SW480 (cell line): ENCODE measurements around the gene PCBP3.

ENCODE experiments used
- DNase-seq: peaks from one replicate; pipeline ENCODE4 v3.0.0-alpha.2; 2016; ENCODE audit warnings: low spot score

The PCBP3 gene

DNA sequence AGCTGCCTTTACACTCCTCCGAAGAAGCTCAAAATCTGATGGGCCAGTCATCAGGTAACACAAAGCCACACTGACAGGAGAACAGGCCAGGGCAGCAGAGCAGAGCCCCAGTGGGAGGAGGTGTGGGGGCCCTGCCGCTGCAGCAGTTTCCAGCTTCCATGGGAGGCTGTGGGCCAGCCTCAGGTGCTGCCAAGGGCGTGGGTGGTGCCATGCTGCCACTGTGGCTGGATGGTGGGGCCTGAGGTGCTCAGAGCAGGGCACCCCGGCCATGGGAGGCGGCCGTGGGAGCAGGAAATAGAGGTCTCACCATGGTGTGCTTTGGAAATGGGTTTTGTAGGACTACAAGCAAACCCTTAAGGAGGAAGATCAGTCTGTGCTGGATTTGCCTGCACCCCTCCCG, 287.3 kb downstream of the PCBP3 start:
- DNase-seq, result no peak

DNA sequence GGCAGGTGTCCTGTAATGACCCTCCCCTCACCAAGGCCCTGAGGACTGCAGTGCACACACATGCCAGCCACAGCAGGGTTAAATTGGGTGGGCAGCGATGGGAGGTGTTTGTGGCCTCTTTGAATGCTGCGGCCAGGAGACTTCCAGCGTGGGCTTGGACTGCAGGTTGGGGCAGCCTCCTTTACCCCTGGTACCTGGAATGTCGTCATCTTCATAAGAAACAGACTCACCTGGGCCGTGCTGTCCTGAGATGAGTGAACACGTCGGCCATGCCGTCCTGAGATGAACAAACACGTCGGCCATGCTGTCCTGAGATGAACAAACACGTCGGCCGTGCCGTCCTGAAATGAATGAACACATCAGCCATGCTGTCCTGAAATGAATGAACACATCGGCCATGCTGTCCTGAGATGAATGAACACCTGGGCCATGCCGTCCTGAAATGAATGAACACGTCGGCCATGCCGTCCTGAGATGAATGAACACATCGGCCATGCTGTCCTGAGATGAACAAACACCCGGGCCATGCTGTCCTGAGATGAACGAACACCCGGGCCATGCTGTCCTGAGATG, 288.0 kb downstream of the PCBP3 start:
- no peak for DNase-seq

DNA sequence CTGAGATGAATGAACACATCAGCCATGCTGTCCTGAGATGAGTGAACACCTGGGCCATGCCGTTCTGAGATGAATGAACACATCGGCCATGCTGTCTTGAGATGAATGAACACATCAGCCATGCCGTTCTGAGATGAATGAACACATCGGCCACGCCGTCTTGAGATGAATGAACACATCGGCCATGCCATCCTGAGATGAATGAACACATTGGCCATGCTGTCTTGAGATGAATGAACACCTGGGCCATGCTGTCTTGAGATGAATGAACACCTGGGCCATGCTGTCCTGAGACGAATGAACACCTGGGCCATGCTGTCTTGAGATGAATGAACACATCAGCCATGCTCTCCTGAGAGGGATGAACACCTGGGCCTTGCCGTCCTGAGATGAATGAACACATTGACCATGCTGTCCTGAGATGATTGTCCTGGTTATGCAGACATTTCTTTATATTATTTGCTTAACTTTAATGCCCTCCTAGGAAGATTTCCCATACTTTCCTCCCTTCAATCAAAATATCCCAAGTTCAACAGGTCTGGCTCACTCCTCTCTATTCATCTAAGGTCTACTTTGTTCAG, 289.5 kb downstream of the PCBP3 start:
- DNase-seq, result no peak

DNA sequence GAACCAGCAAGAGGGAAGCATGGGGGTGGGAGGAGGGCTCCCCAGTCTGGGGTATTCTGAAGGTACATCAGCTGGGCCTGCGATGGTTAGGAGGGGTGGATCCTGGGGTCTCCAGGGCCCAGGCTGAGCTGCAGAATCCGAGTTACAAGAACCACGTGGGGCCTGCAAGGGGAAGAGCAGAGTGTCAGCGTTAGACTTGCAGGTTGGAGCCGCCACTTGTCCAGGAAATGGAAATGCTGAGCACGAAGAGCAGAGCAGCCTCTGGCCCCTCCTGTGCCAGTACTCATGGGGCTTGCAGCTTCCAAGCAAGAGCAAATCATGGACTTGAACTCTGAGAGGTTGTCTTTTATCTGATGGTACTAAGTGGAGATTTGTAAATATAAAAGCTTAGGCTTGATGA, 290.6 kb downstream of the PCBP3 start:
- DNase-seq, result no peak

DNA sequence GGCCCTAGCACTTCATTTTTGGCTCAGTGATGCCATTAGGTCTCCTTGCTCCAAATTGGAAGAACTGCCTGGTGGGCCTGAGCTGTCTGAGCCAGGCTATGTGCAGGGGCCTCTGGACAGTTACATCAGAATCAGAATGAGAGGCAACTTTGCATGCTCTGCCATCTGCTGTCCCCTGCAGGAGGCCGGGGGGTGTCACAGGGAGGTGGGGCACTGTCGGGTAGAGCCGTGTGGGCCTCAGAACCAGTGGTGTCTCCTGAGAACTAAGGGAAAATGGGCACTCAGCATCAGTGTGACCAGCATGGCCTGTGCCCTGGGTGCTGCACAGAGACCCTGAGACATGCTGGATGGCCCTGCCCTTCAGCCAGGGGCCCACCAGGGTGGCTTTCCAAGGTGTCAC, 291.0 kb downstream of the PCBP3 start:
- DNase-seq, result no peak

DNA sequence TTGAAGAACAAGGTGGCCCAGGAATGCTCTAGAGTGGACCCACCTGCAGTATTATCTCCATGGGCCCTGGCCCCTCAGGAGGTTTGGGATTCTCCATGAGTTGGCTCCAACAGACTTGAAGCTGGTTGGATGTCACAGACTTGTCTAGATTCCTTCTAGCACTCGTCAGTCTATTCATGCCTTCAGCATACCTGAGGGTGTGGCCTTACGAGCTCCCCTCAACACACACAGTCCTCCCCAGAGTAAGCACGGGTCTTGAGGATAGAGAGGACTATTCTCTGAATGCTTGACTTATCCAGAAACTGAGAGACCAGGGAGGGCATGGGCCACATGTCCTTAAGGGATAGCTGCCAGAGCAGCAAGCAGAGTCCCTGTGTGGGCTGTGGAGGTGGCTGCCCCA, 292.1 kb downstream of the PCBP3 start:
- no peak for DNase-seq

DNA sequence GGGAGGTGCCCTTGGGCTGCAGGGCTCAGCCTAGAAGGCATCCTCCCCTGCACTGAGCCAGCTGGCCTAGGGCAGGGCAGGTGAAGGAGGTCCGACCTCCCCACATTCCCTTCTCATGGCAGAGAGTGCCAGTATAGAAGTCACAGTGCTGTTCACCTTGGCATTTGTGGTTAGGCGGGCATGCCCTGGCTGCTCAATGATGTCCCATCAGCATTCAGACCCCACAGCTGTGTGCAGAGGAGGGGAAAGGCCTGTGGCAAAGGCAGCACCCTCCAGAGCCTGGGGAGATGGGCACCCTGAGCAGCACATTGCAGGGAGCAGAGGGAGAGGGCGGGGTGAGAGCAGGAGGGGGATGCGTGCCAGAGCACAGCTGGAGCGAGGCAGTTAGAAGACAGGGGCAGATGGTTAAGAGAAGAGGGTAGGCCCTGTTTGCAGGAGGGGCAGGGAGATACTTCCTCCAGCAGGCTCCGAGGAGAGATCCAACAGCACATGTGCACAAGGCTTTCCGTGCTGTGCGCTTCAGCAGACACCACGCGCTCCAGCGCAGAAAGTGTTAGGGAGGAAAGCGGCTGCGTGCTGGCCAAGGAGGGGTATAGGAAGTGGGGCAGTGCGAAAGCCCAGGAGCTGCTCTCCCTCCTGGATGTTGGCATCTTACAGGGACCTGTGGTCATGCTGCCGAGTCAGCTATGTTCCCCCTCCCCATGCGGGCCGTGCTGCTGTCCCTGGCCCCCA, 294.4 kb downstream of the PCBP3 start:
- DNase-seq, result no peak

DNA sequence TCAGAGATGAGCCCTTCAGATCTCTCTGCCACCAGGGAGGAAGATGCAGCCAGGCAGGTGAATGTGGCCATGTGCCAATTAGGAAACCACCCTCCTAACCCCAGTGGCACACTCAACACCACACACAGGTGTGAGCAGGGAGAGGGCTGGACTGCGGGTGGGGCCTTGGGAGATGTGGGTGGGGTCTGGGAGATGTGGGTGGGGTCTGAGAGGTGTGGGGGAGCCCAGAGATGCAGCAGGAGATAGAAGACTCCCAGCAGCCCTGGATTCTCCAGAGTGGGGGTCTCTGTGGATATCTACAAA, 294.9 kb downstream of the PCBP3 start:
- no peak for DNase-seq

DNA sequence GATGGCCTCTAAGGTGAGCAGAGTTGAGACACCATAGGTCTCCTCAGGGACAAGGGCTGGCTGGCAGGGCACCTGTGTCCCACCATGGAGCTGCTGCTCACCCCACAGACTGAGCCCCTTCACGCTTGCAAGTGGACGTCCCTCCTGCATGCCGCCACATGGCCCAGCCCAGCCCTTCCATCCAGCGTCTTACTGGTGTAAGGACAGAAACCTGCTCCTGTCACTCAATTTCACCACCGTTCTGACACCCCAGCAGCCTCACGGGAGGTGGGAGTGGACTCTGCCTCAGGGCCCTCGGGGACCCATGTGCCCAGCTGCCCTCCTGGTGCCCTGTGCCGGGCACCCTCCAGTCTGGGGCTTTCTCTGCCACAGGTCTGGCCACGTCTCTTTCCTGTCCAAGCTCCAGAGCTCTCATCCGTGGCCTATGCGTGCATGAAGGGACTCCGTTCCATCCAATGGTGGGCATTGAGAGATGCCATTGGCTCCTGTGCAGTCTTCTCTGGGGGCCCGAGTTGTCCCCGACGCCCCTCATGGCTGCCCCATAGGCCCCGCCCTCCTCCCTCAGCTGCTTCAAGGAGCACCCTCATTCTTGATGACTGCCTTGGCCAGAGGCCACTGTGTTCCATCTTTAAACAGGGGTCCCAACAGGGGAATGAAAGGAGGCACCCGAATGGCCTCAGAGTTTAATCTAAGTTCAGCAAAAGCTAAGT, 295.4 kb downstream of the PCBP3 start:
- no peak for DNase-seq

DNA sequence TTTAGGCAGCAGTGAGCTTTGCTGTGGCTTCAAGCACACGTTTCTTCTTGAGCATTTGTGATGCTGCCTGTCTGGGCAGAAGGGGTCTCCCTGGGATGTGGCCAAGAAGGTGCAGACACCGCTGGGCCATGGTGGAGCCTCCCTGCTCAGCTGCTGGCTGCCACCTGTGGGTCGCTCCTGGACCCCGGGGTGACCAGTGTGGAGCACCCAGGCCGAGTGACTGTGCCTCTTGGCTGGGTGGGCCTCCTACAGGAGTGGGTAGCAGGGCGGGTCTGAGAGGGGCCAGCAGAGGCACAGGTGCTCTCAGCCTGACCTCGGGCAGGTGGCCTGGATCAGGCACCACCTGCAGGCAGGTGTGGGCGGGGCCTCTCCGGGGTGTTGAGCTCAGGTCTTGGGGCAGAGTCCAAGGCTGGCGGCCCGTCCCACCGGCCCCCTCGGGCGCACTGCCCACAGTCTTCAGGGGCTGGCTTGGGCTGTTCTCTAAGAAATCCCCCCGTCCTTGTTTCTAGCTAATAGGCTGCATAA, 296.1 kb downstream of the PCBP3 start:
- no peak for DNase-seq

DNA sequence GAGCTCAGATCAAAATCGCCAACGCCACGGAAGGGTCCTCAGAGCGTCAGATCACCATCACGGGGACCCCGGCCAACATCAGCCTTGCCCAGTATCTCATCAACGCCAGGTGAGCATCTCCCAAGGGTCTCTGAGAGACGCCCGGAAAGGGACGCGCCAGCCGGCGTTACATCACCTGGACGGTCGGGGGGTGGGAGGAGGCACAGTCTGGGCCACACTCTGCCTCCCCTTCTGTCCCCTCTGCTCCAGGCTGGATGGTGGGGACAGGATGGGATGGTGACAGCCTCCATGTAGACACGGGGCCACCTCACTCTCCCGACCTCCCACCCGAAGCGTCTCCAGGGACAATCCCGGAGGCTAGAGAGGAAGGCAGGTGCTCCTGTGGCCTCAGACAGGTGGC, 296.6 kb downstream of the PCBP3 start:
- no peak for DNase-seq

DNA sequence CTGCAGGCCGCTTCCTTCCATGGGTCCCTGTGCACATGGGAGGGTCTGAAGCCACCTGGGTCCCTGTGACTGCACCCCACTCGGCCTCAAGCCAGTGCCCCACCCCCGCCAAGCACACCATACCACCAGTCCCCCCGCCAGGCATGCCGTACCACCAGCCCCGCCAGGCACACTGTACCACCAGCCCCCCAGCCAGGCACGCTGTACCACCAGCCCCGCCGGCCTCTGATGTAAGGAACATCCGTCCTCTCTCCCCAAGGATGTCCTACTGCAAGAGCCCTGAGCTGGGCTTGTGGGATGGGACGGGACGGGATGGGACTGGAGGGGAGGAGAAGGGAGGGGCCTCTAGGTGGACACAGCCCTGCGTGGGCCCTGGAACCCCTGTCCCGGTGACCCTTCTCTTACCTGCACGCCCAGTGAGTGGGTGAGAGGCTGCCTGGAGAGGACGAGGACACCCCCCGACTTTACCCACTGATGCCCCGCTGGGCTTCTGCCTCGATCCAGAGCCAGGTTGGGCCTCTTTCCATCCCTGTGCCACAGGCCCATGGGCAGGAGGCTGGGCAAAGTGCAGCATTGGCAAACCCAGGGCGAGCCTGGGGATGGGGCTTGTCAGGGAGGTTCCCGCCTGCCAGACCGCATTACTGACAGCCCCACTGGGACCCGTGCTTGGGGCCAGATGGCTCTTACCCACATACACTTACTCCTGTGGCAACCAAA, 297.3 kb downstream of the PCBP3 start:
- DNase-seq, result no peak

DNA sequence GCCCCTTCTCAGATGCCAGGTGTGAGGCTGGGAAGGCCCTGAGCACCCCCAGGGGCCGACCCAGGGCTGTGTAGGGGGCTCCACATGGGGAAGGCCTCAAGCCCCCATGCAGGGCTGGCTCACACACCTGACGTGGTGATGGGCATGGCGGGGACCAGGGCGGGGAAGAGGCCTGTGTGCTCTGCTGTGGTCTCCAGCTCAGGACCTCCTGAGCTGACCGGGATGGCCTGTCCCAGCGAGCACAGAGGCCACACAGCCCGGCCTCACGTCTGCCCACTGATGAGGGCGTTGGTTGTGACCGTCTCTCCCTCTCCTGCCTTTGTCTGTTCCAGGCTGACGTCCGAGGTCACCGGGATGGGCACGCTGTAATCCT, 297.8 kb downstream of the PCBP3 start:
- no peak for DNase-seq

DNA sequence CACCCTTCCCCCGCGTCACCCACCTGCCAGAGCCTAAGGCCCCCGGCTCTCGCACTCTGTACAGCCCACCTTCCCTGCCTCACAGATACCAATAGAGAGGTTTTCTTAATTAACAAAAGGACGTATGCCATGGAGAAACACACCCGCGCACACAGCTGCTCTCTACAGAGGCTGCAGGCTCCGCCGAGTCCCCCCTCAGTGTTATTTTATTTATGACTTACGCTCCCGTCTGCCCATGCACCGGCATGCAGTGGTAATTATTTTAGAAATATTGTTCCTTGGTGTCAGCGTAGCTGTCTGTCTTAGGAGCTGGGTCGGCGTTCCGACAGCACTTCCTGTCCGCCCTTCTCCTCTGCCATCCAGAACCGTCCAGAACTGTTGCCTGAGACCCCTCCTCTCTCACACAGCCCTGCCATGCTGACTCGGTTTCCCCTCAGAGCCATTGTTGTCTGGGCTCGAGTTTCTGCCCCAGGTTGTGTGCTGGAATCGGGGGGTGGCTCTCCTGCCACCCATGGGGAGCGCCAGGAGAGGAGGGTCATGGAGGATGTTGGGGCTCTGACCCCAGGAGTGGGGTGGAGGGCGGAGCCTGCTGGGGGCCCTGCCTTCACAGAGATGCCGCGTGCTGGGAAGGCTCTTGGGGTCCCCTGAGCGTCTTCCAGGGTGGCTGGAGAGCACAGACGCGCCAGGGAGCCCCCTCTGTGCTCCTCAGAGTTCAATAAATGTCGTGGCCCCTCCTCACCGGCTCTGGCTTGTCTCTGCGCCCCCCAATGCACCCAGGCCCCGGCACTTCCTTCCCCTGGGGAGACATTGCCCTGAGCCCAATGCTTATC, 298.4 kb downstream of the PCBP3 start:
- DNase-seq, result no peak

DNA sequence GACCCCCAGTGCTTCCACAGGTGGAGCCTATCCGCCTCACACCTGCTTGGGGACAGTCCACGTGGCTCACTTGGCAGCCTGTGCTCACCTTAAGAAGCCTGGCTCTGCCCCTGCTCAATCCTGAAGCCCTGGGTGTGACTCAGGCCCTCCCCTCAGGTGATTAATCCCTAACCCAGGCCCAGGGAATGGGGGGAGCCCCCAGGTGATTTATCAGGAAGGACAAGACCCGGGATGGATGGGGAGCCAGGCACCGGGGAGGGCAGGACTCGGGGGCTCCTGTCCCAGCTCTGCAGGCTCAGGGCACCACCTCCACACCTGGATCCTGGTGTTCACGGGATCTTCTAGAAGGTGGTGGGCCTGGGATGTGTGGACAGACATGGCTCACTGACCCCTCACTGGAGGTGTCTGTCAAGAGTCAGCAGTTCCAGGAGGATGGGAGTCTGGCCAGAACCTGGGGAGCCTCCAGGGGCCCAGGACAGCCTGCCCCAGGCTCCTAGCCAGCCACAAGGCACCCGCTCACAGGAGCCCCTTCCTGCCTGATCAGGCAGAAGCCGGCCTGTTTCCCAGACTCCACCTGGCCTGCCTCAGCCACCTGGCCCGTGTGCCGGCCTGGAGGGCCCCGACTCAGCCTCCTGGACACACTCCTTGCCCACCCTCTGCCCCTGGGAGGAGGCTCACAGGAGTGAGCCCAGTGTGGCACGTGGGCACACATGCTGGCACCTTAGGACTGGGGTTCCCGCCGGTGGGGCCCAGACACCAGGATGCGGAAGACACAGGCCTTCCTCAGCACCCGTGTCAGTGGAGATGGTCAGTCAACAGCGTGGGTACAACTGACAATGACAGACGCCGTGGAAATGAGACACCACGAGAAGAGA, 299.5 kb downstream of the PCBP3 start:
- no peak for DNase-seq

DNA sequence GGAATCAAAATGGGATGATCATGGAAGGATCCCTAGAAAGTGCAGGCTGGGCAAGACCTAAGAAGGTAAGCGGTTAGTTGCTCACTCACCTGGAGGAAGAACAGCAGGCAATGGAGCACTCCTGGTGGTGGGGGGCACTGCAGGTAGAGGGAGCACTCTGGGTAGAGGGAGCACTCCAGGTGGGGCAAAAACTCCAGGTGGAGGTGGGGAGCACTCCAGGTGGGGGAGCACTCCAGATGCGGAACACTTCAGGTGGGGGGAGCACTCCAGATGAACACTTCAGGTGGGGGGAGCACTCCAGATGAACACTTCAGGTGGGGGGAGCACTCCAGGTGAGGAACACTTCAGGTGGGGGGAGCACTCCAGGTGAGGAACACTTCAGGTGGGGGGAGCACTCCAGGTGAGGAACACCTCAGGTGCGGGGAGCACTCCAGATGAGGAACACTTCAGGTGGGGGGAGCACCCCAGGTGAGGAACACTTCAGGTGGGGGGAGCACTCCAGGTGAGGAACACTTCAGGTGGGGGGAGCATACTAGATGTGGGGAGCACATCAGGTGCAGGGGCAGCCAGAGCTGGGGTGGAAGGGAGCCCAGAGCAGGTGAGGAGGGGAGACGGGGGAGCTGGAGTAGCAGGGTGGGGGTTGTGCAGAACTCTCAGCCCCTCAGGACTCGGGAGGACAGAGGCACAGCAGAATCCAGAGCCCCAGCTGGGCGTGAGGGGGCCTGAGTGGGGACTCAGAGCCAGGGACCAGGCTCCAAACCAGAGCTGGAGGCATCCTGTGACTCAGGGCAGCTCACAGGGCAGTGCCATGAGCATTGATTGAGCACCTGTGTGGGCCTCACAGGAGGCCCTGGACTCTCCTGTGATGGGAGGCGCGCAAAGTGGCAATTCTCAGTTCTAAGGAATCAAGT, 300.4 kb downstream of the PCBP3 start:
- no peak for DNase-seq

DNA sequence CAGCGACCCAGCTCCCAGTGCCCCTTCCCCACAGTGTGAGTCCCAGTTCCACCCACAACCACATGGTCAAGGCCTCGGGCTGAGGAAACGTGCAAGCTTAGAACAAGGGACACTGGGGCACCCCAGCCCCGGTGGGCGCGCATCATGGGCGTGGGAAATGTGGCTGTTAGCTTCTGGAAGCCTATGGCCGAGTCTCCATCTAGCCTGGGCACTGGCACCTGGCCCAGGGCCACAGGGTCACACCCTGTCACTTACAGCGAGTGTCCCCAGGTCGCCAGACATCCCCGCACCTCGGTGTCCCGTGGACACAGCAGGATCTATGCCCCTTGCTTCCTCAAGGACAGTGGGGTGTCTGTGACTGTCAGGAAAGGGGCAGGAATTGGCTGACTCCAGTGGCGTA, 301.1 kb downstream of the PCBP3 start:
- no peak for DNase-seq

DNA sequence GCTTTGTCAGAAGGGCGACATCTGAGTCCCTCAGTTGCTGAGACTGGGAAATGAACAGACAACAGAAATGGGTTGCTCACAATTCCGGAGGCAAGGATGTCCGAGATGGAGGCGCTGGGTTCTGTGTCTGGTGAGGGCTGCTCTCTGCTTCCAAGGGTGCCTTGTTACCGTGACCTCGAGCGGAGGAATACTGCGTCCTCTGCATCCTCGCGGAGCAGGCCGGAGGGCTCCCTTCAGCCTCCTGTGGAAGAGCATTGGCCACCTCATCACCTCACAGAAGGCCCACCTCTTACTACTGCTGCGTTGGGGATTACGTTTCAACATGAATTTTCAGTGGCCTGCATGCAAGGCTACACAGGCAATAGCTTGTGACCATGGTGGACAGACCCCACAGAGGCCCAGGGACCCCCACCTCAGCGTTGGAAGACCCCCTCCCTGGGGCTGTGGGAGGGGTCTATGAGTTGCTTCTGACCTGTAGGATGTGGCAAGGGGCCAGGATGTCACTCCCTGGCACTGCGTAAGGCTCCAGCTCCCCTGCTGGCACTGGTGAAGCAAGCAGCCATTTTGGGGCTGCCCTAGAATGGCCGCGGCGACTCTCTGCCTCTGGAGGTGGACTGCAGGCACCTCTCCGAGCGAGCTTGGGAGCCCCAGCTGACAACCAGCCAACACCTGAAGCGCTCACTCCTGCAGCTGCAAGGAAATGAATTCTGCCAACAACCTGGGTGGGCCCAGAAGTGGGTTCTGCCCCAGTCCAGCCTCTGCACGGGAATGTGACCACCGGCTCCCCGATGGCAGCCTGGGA, 301.7 kb downstream of the PCBP3 start:
- DNase-seq, result no peak

DNA sequence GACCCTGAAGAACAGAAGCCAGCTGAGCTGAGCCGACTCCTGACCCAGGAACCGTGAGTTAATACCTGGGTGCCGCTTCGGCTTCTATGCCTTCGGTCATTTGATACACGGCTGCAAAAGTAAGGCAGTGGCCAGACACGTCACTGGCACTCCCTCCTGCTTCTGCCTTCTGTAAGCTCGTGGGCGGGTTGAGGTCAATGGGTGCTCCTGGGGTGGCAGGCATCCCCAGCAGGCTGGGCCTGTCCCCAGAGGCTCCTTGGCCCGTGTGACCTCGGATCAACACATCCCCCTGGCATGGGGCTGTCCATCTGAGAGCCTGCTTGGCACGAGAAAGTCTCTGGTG, 302.3 kb downstream of the PCBP3 start:
- DNase-seq, result no peak
